Measurements from ENCODE around the gene ADAMTS2. TPM values are rescaled to one million over a fixed set of nuclear protein-coding genes. Genes with fewer than 3 reads are reported as not detected.

Gene ADAMTS2
- polyA plus RNA-seq, 1 donor = 5.9 TPM

GRCh38 chr5:179241764-179242370 lies 103.4 kb downstream of the ADAMTS2 start:
- WGBS (ENCODE audit: insufficient coverage, low lambda C conversion rate) = no CpG with 5 or more reads among the region's 11 CpGs
- Histone ChIP-seq H3K27ac (ENCODE audit: low read length) (no peak overlapping the region), H3K9me3 (ENCODE audit: control insufficient read depth, low read depth, low read length) (peaks cover 2% of the 10 kb centered on the region), H3K4me3 (ENCODE audit: low read length) (no peak overlapping the region), H3K36me3 (ENCODE audit: control insufficient read depth, insufficient read depth, low read length) (no peaks in the 10 kb centered on the region), H3K27me3 (ENCODE audit: control insufficient read depth, insufficient read depth, low read length) (no peaks in the 10 kb centered on the region), H3K4me1 (ENCODE audit: control insufficient read depth, insufficient read depth, low read length) (no peaks in the 10 kb centered on the region)
- no peak for DNase-seq

GRCh38 chr5:179241175-179241574 lies 104.1 kb downstream of the ADAMTS2 start:
- H3K27me3 ChIP-seq (ENCODE audit: control insufficient read depth, insufficient read depth, low read length) = no peaks in the 10 kb centered on the region
- no peak for DNase-seq
- WGBS (ENCODE audit: insufficient coverage, low lambda C conversion rate) = no CpG with 5 or more reads among the region's 15 CpGs
- H3K36me3 ChIP-seq (ENCODE audit: control insufficient read depth, insufficient read depth, low read length) = no peaks in the 10 kb centered on the region
- H3K27ac ChIP-seq (ENCODE audit: low read length) = no peak overlapping the region
- peaks cover 2% of the 10 kb centered on the region for H3K9me3 ChIP-seq (ENCODE audit: control insufficient read depth, low read depth, low read length)
- no peak overlapping the region for H3K4me3 ChIP-seq (ENCODE audit: low read length)
- no peaks in the 10 kb centered on the region for H3K4me1 ChIP-seq (ENCODE audit: control insufficient read depth, insufficient read depth, low read length)

GRCh38 chr5:179240561-179240960 lies 104.7 kb downstream of the ADAMTS2 start:
- 80% methylated on average over 2 of the region's 14 CpGs for WGBS (ENCODE audit: insufficient coverage, low lambda C conversion rate)
- H3K27me3 ChIP-seq (ENCODE audit: control insufficient read depth, insufficient read depth, low read length) = no peaks in the 10 kb centered on the region
- no peak overlapping the region for H3K4me3 ChIP-seq (ENCODE audit: low read length)
- no peak overlapping the region for H3K27ac ChIP-seq (ENCODE audit: low read length)
- peaks cover 2% of the 10 kb centered on the region for H3K9me3 ChIP-seq (ENCODE audit: control insufficient read depth, low read depth, low read length)
- DNase-seq = no peak
- H3K36me3 ChIP-seq (ENCODE audit: control insufficient read depth, insufficient read depth, low read length) = no peaks in the 10 kb centered on the region
- no peaks in the 10 kb centered on the region for H3K4me1 ChIP-seq (ENCODE audit: control insufficient read depth, insufficient read depth, low read length)

GRCh38 chr5:179239256-179240135 lies 105.8 kb downstream of the ADAMTS2 start:
- 83% methylated on average over 6 of the region's 23 CpGs for WGBS (ENCODE audit: insufficient coverage, low lambda C conversion rate)
- Histone ChIP-seq H3K27ac (ENCODE audit: low read length) (no peak overlapping the region), H3K36me3 (ENCODE audit: control insufficient read depth, insufficient read depth, low read length) (no peaks in the 10 kb centered on the region), H3K27me3 (ENCODE audit: control insufficient read depth, insufficient read depth, low read length) (no peaks in the 10 kb centered on the region), H3K4me1 (ENCODE audit: control insufficient read depth, insufficient read depth, low read length) (no peaks in the 10 kb centered on the region), H3K4me3 (ENCODE audit: low read length) (no peak overlapping the region), H3K9me3 (ENCODE audit: control insufficient read depth, low read depth, low read length) (peaks cover 2% of the 10 kb centered on the region)
- DNase-seq = no peak

- peaks cover 2% of the 10 kb centered on the region for H3K9me3 ChIP-seq (ENCODE audit: control insufficient read depth, low read depth, low read length)
- no peaks in the 10 kb centered on the region for H3K27me3 ChIP-seq (ENCODE audit: control insufficient read depth, insufficient read depth, low read length)
- H3K4me3 ChIP-seq (ENCODE audit: low read length) = no peak overlapping the region
- no peaks in the 10 kb centered on the region for H3K36me3 ChIP-seq (ENCODE audit: control insufficient read depth, insufficient read depth, low read length)
- DNase-seq = no peak
- WGBS (ENCODE audit: insufficient coverage, low lambda C conversion rate) = no CpG with 5 or more reads among the region's 8 CpGs
- no peak overlapping the region for H3K27ac ChIP-seq (ENCODE audit: low read length)
- no peaks in the 10 kb centered on the region for H3K4me1 ChIP-seq (ENCODE audit: control insufficient read depth, insufficient read depth, low read length)
These were observed 106.7 kb downstream of the ADAMTS2 start for GRCh38 chr5:179238628-179238970.

- DNase-seq = no peak
- 100% methylated on average over 1 of the region's 26 CpGs for WGBS (ENCODE audit: insufficient coverage, low lambda C conversion rate)
- no peaks in the 10 kb centered on the region for H3K36me3 ChIP-seq (ENCODE audit: control insufficient read depth, insufficient read depth, low read length)
These were observed 107.3 kb downstream of the ADAMTS2 start for GRCh38 chr5:179237770-179238627.

GRCh38 chr5:179235416-179236400 lies 109.6 kb downstream of the ADAMTS2 start:
- H3K9me3 ChIP-seq (ENCODE audit: control insufficient read depth, low read depth, low read length) = peaks cover 2% of the 10 kb centered on the region
- no peak overlapping the region for H3K4me3 ChIP-seq (ENCODE audit: low read length)
- H3K4me1 ChIP-seq (ENCODE audit: control insufficient read depth, insufficient read depth, low read length) = no peaks in the 10 kb centered on the region
- WGBS (ENCODE audit: insufficient coverage, low lambda C conversion rate) = no CpG with 5 or more reads among the region's 8 CpGs
- H3K27me3 ChIP-seq (ENCODE audit: control insufficient read depth, insufficient read depth, low read length) = no peaks in the 10 kb centered on the region
- H3K36me3 ChIP-seq (ENCODE audit: control insufficient read depth, insufficient read depth, low read length) = no peaks in the 10 kb centered on the region
- H3K27ac ChIP-seq (ENCODE audit: low read length) = no peak overlapping the region
- DNase-seq = no peak

More at GRCh38 chr5:179237770-179238627, 107.3 kb downstream of the ADAMTS2 start:
- H3K4me3 ChIP-seq (ENCODE audit: low read length) = no peak overlapping the region
- H3K9me3 ChIP-seq (ENCODE audit: control insufficient read depth, low read depth, low read length) = peaks cover 2% of the 10 kb centered on the region
- no peaks in the 10 kb centered on the region for H3K4me1 ChIP-seq (ENCODE audit: control insufficient read depth, insufficient read depth, low read length)
- no peak overlapping the region for H3K27ac ChIP-seq (ENCODE audit: low read length)
- H3K27me3 ChIP-seq (ENCODE audit: control insufficient read depth, insufficient read depth, low read length) = no peaks in the 10 kb centered on the region

GRCh38 chr5:179234563-179235135 lies 110.6 kb downstream of the ADAMTS2 start:
- Histone ChIP-seq H3K9me3 (ENCODE audit: control insufficient read depth, low read depth, low read length) (peaks cover 2% of the 10 kb centered on the region), H3K4me1 (ENCODE audit: control insufficient read depth, insufficient read depth, low read length) (no peaks in the 10 kb centered on the region), H3K27me3 (ENCODE audit: control insufficient read depth, insufficient read depth, low read length) (no peaks in the 10 kb centered on the region), H3K27ac (ENCODE audit: low read length) (no peak overlapping the region), H3K4me3 (ENCODE audit: low read length) (no peak overlapping the region), H3K36me3 (ENCODE audit: control insufficient read depth, insufficient read depth, low read length) (no peaks in the 10 kb centered on the region)
- 100% methylated on average over 3 of the region's 12 CpGs for WGBS (ENCODE audit: insufficient coverage, low lambda C conversion rate)
- DNase-seq = no peak

- DNase-seq = no peak
- peaks cover 2% of the 10 kb centered on the region for H3K9me3 ChIP-seq (ENCODE audit: control insufficient read depth, low read depth, low read length)
- H3K4me3 ChIP-seq (ENCODE audit: low read length) = no peak overlapping the region
- no CpG with 5 or more reads among the region's 12 CpGs for WGBS (ENCODE audit: insufficient coverage, low lambda C conversion rate)
- H3K27ac ChIP-seq (ENCODE audit: low read length) = no peak overlapping the region
- H3K27me3 ChIP-seq (ENCODE audit: control insufficient read depth, insufficient read depth, low read length) = no peaks in the 10 kb centered on the region
- H3K4me1 ChIP-seq (ENCODE audit: control insufficient read depth, insufficient read depth, low read length) = no peaks in the 10 kb centered on the region
- H3K36me3 ChIP-seq (ENCODE audit: control insufficient read depth, insufficient read depth, low read length) = no peaks in the 10 kb centered on the region
These were observed 111.2 kb downstream of the ADAMTS2 start for GRCh38 chr5:179233909-179234562.
